ENCODE results near the gene PRPF38B. TPM values are rescaled to one million over a fixed set of nuclear protein-coding genes. Genes with fewer than 3 reads are reported as not detected.

PRPF38B gene
- total and polyA plus RNA-seq, 4 donors: 16.9 to 56.8 (median 38.3) TPM

DNA sequence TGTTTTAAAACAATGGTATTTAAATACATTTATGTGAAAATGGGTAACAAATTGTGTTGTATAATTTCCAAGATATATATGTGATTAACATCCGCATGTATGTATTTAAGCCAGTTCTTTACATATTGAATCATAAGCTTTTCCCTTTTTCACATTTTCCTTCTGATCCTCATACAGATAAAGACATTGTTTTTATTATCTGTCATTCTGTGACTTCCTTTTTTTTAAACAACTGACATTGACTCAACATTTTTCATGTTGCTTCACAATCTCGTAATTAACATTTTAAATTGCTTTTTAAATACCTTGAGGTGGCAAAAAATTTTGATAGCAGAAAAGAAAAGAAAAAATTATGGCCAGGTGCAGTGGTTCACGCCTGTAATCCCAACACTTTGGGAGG is 55.8 kb downstream of the PRPF38B start:
- Histone ChIP-seq H3K9me3 (ENCODE audit: control insufficient read depth, insufficient read depth, low read length) (no peaks in the 10 kb centered on the region), H3K27ac (ENCODE audit: low read depth, low read length) (no peak overlapping the region), H3K36me3 (ENCODE audit: control insufficient read depth, insufficient read depth, low read length) (no peaks in the 10 kb centered on the region), H3K4me1 (ENCODE audit: control insufficient read depth, insufficient read depth, low read length) (peaks cover 7% of the 10 kb centered on the region), H3K27me3 (ENCODE audit: control insufficient read depth, insufficient read depth, low read length) (no peaks in the 10 kb centered on the region), H3K4me3 (ENCODE audit: low read depth, low read length) (peak overlapping the region; percentile 94)
- no peak for DNase-seq (ENCODE audit: low read depth in 4 of 6, low spot score in 6 of 6)
- no CpG with 5 or more reads among the region's 3 CpGs for WGBS (ENCODE audit: insufficient coverage)

DNA sequence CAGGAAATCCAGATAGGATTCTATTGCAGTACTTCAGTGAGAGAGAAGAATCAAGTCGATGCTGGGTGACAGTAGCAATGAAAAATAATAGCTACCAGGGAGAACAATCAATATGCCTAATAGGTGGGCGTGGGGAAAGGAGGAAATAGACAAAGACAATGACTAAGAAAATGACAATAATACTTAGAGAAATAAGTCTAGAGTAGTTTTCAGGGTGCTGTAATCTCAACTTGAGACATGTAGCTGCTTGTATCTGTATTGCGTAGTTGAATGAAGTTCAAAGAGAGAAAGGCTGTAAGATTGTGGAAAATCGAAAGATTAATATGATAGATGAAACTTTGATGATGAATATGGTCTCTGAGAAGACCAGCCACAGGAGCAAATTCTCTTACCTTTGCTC is 57.0 kb downstream of the PRPF38B start:
- DNase-seq (ENCODE audit: low read depth in 4 of 6, low spot score in 6 of 6): no peak
- no peaks in the 10 kb centered on the region for H3K27me3 ChIP-seq (ENCODE audit: control insufficient read depth, insufficient read depth, low read length)
- H3K4me1 ChIP-seq (ENCODE audit: control insufficient read depth, insufficient read depth, low read length): peaks cover 7% of the 10 kb centered on the region
- 90% methylated on average over 2 of the region's 4 CpGs for WGBS (ENCODE audit: insufficient coverage)
- no peaks in the 10 kb centered on the region for H3K9me3 ChIP-seq (ENCODE audit: control insufficient read depth, insufficient read depth, low read length)
- H3K36me3 ChIP-seq (ENCODE audit: control insufficient read depth, insufficient read depth, low read length): no peaks in the 10 kb centered on the region
- no peak overlapping the region for H3K27ac ChIP-seq (ENCODE audit: low read depth, low read length)
- H3K4me3 ChIP-seq (ENCODE audit: low read depth, low read length): no peak overlapping the region

DNA sequence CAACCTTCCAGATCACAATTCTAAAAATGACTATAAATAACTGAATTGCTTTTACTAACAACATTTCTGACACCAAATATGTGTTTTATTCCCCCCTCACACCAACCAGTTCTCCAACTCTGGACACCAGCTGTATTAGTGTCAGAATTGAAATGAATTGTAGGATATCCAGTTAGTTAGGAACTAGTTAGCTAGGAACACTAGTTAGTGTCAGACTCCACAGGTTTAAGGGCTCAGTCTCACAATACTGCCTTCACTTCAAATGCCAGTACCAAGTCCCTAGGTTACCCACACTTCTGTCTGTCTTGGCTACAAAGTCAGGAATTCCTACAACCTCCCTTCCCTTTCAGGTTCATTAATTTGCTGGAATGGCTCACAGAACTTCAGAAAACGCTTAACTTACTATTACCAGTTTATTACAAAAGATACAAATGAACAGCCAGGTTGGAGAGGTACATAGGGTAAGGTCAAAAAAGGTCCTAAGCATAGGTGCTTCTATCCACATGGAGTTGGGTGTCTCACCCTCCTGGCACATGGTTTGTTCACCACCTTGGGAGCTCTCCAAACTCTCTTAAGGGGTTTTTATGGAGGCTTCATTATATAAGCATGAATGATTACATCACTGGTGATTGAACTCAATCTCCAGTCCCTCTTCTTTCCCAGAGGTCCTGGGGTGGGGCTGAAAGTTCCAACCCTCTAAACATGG is 58.5 kb downstream of the PRPF38B start:
- Histone ChIP-seq H3K9me3 (ENCODE audit: control insufficient read depth, insufficient read depth, low read length) (no peaks in the 10 kb centered on the region), H3K4me1 (ENCODE audit: control insufficient read depth, insufficient read depth, low read length) (peaks cover 7% of the 10 kb centered on the region), H3K4me3 (ENCODE audit: low read depth, low read length) (no peak overlapping the region), H3K36me3 (ENCODE audit: control insufficient read depth, insufficient read depth, low read length) (no peaks in the 10 kb centered on the region), H3K27ac (ENCODE audit: low read depth, low read length) (no peak overlapping the region), H3K27me3 (ENCODE audit: control insufficient read depth, insufficient read depth, low read length) (no peaks in the 10 kb centered on the region)
- WGBS (ENCODE audit: insufficient coverage): no CpG with 5 or more reads among the region's 1 CpG
- no peak for DNase-seq (ENCODE audit: low read depth in 4 of 6, low spot score in 6 of 6)

Other genes with a start within 250 kb of the PRPF38B start
- gene NBPF6, start 242.0 kb upstream of the PRPF38B start, total RNA-seq: not detected
- under 1 TPM in 1 of 2 donors, not detected in 1; 0.13 TPM for gene NBPF6, start 242.0 kb upstream of the PRPF38B start, polyA plus RNA-seq (ENCODE audit: insufficient read length in 2 of 2)
- gene EEIG2, start 132.2 kb upstream of the PRPF38B start, total RNA-seq: 100 to 1,000 TPM in 1 of 2 donors, 10 to 100 TPM in 1; 30.9 to 104 TPM
- gene EEIG2, start 132.2 kb upstream of the PRPF38B start, polyA plus RNA-seq (ENCODE audit: insufficient read length in 2 of 2): 10 to 100 TPM; 23.2 to 29.5 TPM
- 10 to 100 TPM; 21.3 to 24.1 TPM for gene HENMT1, start 31.2 kb upstream of the PRPF38B start, total RNA-seq
- gene HENMT1, start 31.2 kb upstream of the PRPF38B start, polyA plus RNA-seq (ENCODE audit: insufficient read length in 2 of 2): 10 to 100 TPM; 27.6 to 28.7 TPM
- under 1 TPM; 0.10 to 0.28 TPM for gene FNDC7, start 20.6 kb downstream of the PRPF38B start, total RNA-seq
- gene FNDC7, start 20.6 kb downstream of the PRPF38B start, polyA plus RNA-seq (ENCODE audit: insufficient read length in 2 of 2): not detected
- gene STXBP3, start 54.4 kb downstream of the PRPF38B start, total RNA-seq: 10 to 100 TPM; 45.9 to 85.7 TPM
- gene STXBP3, start 54.4 kb downstream of the PRPF38B start, polyA plus RNA-seq (ENCODE audit: insufficient read length in 2 of 2): 10 to 100 TPM; 50.9 to 54.1 TPM
- 1 to 10 TPM in 1 of 2 donors, under 1 TPM in 1; 0.99 to 2.8 TPM for gene AKNAD1, start 164.8 kb downstream of the PRPF38B start, total RNA-seq
- under 1 TPM; 0.54 to 0.63 TPM for gene AKNAD1, start 164.8 kb downstream of the PRPF38B start, polyA plus RNA-seq (ENCODE audit: insufficient read length in 2 of 2)
- 10 to 100 TPM; 58.8 to 93.7 TPM for gene GPSM2, start 184.7 kb downstream of the PRPF38B start, total RNA-seq
- 10 to 100 TPM; 39.0 to 46.9 TPM for gene GPSM2, start 184.7 kb downstream of the PRPF38B start, polyA plus RNA-seq (ENCODE audit: insufficient read length in 2 of 2)

Data from spinal cord (tissue), 10 donors.